T1000 (cell line): ENCODE measurements around the gene WWOX.
"Not testable (repeated sequence)": the region's sequence is repeated elsewhere in the genome, so short reads cannot be mapped to it uniquely, and the experiment has no call there.

Source experiments
- DNase-seq: peaks from one replicate; lab custom pipeline; 2025; ENCODE audit warnings: mixed read lengths; lab: John Stamatoyannopoulos, UW

WWOX gene

DNA sequence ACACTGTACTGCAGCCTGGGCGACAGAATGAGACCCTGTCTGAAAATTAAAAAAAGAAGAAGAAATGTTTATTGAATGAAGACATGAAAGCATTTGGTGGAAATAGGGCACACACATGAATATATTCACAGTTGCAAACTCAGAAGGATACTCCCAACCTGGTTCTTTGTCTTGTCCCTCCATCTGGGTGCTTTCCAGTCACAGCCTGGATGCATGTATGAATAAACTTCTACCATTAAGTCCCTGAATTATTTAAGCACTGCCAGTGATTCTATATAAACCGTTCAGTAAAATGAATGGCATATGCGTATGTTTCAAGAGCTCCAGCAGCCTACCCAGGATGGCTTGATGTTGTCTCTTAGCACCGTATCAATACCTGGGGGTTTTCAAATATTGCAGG lies 591.1 kb downstream of the WWOX start:
- no peak for DNase-seq

DNA sequence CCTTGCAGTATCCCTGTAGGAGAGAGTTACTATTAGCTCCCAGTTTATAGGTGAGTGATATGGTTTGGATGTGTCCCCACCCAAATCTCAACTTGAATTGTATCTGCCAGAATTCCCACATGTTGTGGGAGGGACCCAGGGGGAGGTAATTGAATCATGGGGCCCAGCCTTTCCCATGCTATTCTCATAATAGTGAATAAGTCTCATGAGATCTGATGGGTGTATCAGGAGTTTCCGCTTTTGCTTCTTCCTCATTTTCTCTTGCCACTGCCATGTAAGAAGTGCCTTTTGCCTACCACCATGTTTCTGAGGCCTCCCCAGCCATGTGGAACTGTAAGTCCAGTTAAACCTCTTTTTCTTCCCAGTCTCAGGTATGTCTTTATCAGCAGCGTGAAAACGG lies 592.3 kb downstream of the WWOX start:
- not testable (repeated sequence) for DNase-seq

DNA sequence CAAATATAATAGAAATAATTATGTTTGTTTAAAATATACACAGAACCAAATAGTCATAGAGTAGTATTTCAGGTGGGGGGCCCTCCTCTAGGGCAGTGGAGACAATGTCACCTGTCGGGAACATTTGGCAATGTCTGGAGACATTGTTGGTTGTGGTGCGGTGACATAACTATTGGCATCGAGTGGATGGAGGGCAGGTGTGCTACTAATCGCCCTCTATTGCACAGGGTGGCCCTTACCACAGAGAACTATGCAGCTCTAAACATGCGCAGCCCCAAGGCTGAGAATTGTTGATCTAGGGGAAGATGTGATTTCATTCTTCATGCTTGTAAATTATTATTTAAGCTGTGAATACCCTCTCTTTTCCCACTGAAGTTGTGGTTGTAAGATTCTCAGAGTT lies 594.0 kb downstream of the WWOX start:
- DNase-seq: no peak

GRCh38 chr16:78694414-78694813 lies 595.0 kb downstream of the WWOX start:
- DNase-seq: no peak

GRCh38 chr16:78695391-78695790 lies 595.9 kb downstream of the WWOX start:
- no peak for DNase-seq

DNA sequence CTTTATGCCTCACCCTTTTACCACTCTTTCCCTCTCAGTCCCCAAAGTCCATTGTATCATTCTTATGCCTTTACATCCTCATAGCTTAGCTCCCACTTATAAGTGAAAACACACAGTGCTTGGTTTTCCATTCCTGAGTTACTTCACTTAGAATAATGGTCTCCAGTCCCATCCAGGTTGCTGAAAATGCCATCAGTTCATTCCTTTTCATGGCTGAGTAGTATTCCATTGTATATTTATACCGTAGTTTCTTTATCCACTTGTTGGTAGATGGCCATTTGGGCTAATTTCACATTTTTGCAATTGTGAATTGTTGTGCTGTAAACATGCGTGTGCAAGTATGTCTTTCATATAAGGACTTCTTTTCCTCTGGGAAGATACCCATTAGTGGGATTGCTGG lies 597.3 kb downstream of the WWOX start:
- DNase-seq: no peak

GRCh38 chr16:78697426-78697825 lies 598.0 kb downstream of the WWOX start:
- no peak for DNase-seq

GRCh38 chr16:78703936-78704335 lies 604.5 kb downstream of the WWOX start:
- no peak for DNase-seq

- no peak for DNase-seq
These were observed 605.0 kb downstream of the WWOX start for GRCh38 chr16:78704416-78704815.

DNA sequence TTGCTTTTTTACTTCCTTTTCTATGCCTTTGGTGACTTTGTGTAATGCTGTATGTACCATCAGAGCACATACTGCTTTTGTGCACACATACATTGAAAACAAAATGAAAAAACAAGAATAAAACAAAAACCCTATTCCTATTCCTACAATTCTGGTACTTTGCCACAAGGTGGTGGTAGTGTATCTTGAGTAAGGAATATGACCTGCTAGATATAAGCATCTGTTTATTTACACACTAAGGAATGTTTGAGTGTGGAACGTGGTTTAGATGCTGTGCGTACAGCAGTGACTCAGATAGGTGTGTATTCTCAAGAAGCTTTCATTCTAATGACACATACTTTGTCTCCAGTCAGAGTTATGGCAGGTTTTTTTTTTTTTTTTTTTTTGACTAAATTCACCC lies 606.2 kb downstream of the WWOX start:
- DNase-seq: no peak

GRCh38 chr16:78706637-78707036 lies 607.2 kb downstream of the WWOX start:
- no peak for DNase-seq

GRCh38 chr16:78709137-78709884 lies 609.9 kb downstream of the WWOX start:
- no peak for DNase-seq

- DNase-seq: no peak
These were observed 615.7 kb downstream of the WWOX start for GRCh38 chr16:78715106-78715505.

DNA sequence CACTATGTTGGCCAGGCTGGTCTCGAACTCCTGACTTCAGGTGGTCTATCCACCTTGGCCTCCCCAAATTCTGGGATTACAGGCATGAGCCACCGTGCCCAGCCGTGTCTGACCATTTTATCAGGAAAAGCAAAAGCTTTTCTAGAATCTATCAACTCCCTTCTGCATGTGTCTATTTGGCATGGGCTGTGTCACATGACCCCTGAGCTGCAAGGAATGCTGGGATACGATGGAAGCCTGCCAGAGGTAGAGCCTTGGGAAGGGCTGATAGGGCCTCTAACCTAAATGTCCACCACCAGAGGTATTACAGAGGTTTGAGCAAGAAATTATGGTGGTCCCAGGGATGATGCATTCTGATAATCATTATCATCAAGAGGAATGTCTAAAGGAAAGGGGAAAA lies 616.2 kb downstream of the WWOX start:
- DNase-seq: no peak

GRCh38 chr16:78718141-78718540 lies 618.7 kb downstream of the WWOX start:
- no peak for DNase-seq

DNA sequence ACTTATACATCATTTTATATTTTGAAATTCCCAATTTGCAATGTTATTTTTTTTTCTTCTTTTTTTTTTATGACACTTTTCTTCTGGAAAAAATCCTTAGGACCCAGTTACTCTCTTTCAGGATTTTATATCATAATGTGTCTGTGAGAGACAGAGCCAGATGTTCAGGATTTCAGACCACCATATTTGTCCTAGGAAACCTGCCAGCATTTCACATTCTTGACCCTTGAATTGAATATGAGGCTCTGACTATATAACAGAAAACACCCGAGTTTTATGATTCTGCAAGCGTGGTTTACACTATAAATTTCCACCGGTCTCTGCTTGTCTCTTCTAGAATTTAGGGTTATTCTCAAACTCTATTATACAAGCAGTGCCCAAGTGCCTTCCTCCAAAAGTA lies 621.0 kb downstream of the WWOX start:
- no peak for DNase-seq

DNA sequence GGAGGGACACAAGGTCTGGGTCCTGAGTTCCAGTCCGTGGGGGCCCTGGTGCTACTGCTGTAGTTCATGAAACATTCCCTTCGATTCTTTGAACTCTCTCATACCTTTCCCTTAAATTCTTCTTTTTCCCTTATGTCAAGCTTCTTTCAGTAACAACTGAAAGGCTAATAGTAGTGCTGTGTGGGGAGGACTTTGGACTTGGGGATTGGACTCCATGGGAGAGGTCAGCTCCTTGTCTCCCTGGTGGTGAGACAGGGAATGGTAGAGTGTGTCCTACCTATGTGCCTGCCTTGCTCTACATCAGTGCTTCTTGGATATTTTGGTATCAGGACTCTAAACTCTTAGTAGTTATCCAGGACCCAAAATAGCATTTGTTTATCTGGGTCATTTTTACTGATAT lies 628.1 kb downstream of the WWOX start:
- DNase-seq: no peak

GRCh38 chr16:78729687-78730086 lies 630.2 kb downstream of the WWOX start:
- no peak for DNase-seq

GRCh38 chr16:78731785-78732184 lies 632.3 kb downstream of the WWOX start:
- no peak for DNase-seq

DNA sequence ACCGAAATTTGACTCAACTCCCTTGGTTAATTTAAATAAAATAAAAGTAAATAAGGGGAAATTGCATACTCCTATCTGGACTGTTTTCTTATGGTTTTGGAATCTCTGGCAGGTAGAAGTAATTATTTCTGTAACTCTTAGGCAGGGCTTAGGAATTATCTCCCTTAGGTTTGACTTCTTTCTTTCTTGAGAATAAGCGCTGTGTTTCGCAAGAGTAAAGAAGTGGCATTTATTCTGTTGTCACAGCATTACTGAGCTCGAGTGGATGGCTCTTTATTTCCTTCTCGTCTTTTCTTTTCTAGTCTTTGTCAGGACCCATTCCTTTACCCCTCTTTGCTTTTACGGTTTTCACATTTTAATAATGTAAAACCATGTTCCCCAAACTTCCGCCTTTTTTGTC lies 633.2 kb downstream of the WWOX start:
- no peak for DNase-seq

- no peak for DNase-seq
These were observed 635.9 kb downstream of the WWOX start for GRCh38 chr16:78735337-78735736.

DNA sequence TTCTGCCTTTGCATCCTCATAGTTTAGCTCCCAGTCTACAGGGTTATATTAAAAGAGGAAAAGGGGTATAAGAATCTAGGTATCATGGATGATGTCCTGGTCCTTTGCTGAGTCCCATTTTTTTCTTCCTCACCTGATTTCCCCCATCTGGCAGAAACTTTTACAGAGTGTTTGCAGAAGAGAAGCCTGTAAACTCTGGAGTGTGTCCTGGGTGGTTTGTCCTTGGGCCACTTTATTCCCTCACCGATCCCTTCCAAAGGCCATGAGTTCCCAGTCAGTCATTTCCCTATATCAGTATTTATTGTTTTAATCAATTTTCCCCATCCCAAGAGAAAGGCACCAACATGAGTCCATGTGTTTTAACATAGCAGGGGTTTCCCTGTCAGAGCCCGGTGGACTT lies 638.2 kb downstream of the WWOX start:
- DNase-seq: no peak

GRCh38 chr16:78738557-78738956 lies 639.1 kb downstream of the WWOX start:
- DNase-seq: no peak

- no peak for DNase-seq
These were observed 640.8 kb downstream of the WWOX start for GRCh38 chr16:78740269-78740668.
